H7 (cell line): ENCODE data around the gene PRELP. TPM values are rescaled to one million over a fixed set of nuclear protein-coding genes. Genes with fewer than 3 reads are reported as not detected.
"Not testable (repeated sequence)": the region's sequence is repeated elsewhere in the genome, so short reads cannot be mapped to it uniquely, and the experiment has no call there.

Source experiments
- DNase-seq: peaks from one replicate; pipeline ENCODE4 v3.0.0; 2012
- H3K27me3 ChIP-seq: 2 replicates; pipeline ENCODE4 v1.6.0; 2011; ENCODE audit warnings: mild to moderate bottlenecking, low read length; ENCODE audit not compliant: control insufficient read depth, insufficient read depth
- H3K36me3 ChIP-seq: replicated peaks from 2 replicates; pipeline ENCODE4 v1.5.1; 2011; ENCODE audit warnings: low read length; ENCODE audit not compliant: control insufficient read depth, insufficient read depth
- H3K4me3 ChIP-seq: 2 replicates; pipeline ENCODE4 v1.5.1; 2011; ENCODE audit warnings: low read depth, mild to moderate bottlenecking, control low read depth, low read length, moderate library complexity; ENCODE audit not compliant: insufficient read depth
- total RNA-seq: library from RNA; depleted of rRNA; stranded (reverse); fragments of >200 nt; shearing (Covaris generic); gene quantifications from 2 replicates; pipeline ENCODE4 v1.2.3, GENCODE V29; 2014

The PRELP gene
- total RNA-seq, 1 experiment from 2014 or later = 0.03 TPM

DNA sequence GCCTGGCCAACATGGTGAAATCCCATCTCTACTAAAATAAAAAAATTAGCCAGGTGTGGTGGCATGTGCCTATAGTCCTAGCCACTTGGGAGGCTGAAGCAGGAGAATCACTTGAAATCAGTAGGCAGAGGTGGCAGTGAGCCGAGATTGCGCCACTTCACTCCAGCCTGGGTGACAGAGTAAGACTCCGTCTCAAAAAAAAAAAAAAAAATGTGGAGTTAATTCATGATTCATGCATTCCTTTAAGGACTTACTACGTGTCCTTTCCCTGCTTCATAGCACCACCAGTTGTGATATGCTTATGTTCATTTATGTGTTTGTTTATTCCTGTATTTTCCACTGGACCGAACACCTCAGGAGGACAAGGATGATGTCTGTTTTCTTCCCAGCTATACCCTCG lies 12.7 kb upstream of the PRELP start:
- no peak for DNase-seq
- H3K4me3 ChIP-seq = no peak overlapping the region
- no peaks in the 10 kb centered on the region for H3K27me3 ChIP-seq
- no peaks in the 10 kb centered on the region for H3K36me3 ChIP-seq

GRCh38 chr1:203463469-203464062 lies 12.0 kb upstream of the PRELP start:
- H3K36me3 ChIP-seq = no peaks in the 10 kb centered on the region
- H3K27me3 ChIP-seq = no peaks in the 10 kb centered on the region; the same call in 1 of the 2 replicates
- no peak for DNase-seq
- H3K4me3 ChIP-seq = no peak overlapping the region

DNA sequence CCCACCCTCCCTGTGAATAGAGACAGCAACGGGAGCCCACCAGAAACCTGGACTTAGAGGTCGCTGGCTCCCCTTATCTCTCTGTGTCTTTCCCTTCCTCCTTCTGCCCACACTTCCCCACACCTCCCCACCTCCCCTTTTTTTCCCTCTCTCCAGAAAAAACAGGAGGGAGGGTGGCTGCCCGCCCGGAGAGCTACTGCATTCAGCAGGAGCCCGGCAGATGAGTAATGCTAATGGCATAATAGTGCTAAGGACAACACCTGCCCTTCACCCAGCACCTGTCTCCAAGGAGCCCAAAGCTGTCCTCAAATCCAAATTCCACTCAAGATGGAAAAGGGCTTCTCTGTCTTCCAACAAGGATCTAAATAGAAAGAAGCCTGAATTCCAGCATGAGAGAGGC lies 11.4 kb upstream of the PRELP start:
- no peak for DNase-seq
- Histone ChIP-seq H3K4me3 (no peak overlapping the region), H3K27me3 (no peaks in the 10 kb centered on the region; the same call in 1 of the 2 replicates), H3K36me3 (no peaks in the 10 kb centered on the region)

DNA sequence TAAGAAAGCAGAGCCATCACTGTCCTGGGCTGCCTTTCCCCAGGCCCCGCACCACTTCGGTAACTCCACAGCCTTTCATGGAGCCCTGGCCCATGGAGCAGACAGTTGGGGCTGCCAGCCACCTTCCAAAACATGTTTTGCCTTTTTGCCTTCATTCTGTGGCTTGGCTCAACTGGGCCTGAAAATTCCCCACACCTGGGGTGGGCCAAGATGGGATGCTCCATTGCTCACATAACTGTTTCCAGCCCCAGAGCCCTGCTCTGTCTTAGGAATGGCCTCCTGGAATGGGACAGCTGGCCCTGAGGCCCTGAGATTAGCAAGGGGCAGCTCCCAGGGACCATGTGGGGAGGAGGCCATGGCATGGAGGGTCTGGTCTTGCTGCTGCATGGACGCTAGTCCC lies 10.9 kb upstream of the PRELP start:
- DNase-seq = no peak
- Histone ChIP-seq H3K36me3 (no peaks in the 10 kb centered on the region), H3K4me3 (no peak overlapping the region), H3K27me3 (no peaks in the 10 kb centered on the region; the same call in 1 of the 2 replicates)

DNA sequence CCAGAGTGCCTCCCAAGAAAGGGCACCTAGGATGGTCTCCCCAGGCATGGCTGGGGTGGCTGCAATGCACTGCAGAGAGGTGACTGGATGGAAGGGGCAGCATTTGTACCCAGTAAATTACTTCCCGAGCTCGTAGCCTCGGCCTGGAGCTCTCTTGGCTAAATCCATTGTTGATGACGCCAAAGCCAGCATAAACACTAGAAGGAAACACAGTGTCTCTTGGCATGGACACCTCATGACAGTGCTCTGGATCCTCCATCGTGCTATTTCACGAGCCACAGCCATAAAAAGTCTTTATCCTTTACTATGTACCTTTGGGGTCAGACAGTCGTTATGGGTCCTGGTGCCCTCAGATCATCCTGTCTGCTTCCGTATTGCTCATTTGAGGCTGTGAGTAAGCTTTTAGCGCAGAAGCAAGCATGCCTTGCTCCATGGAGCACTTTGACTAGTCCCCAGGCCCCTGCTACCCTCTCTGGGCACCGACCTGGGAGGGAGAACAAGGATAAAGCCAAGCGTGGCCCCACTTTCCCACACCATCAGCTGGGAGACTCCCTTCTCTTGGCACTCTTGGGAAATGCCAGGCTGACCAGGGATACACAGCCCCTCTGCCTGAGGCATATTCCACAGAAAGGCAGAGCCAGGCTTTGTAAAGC lies 10.3 kb upstream of the PRELP start:
- H3K27me3 ChIP-seq = no peaks in the 10 kb centered on the region; the same call in 1 of the 2 replicates
- no peak for DNase-seq
- H3K36me3 ChIP-seq = no peaks in the 10 kb centered on the region
- no peak overlapping the region for H3K4me3 ChIP-seq

DNA sequence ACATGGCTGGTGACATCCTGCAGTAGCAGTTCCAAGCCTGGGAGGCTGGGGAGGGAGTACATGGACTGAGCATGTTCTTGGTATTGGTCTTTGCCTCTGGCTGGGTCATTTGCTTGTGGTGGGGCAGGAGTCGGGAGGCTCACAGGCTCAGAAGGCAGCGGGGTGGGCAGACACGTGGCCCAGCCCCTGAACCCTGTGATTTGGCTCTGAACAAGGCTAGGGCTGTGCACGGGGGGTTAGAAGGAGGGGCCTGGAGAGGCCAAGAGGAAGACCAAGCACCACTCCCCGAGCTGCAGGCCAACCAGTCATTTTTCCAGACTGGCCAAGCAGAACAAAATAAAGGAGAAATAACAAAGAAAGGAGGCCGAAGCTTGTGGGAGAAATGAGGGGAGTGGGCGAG lies 9.7 kb upstream of the PRELP start:
- Histone ChIP-seq H3K36me3 (no peaks in the 10 kb centered on the region), H3K27me3 (no peaks in the 10 kb centered on the region; the same call in 1 of the 2 replicates), H3K4me3 (no peak overlapping the region)
- peak; percentile 55 for DNase-seq

- not testable (repeated sequence) for H3K4me3 ChIP-seq, DNase-seq, H3K27me3 ChIP-seq, H3K36me3 ChIP-seq
These were observed 8.6 kb upstream of the PRELP start for GRCh38 chr1:203466906-203467549.

GRCh38 chr1:203467550-203467921 lies 8.1 kb upstream of the PRELP start:
- H3K4me3 ChIP-seq = no peak overlapping the region
- H3K27me3 ChIP-seq = no peaks in the 10 kb centered on the region; the same call in 1 of the 2 replicates
- H3K36me3 ChIP-seq = no peaks in the 10 kb centered on the region
- DNase-seq = no peak

DNA sequence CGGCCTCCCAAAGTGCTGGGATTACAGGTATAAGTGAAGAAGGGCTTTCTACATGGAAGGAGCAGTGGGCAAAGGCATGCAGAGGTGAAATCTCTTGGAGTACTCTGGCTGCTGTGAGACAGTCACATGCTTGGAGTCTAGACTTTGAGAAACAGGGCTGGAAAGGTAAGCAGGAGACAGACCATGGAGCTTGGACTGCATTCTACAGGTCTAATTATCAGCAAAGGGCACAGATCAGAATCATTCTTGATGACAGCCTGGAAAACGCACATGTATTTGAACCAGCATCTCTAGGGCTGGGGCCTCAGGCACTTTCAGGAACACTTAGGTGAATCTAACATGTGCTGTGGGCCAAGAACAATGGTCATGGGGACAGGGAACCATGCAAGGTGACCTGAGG lies 7.3 kb upstream of the PRELP start:
- DNase-seq = no peak
- Histone ChIP-seq H3K4me3 (no peak overlapping the region), H3K27me3 (no peaks in the 10 kb centered on the region; the same call in 1 of the 2 replicates), H3K36me3 (no peaks in the 10 kb centered on the region)

- H3K4me3 ChIP-seq = no peak overlapping the region
- DNase-seq = no peak
- no peaks in the 10 kb centered on the region for H3K36me3 ChIP-seq
- no peaks in the 10 kb centered on the region; the same call in 1 of the 2 replicates for H3K27me3 ChIP-seq
These were observed 5.4 kb upstream of the PRELP start for GRCh38 chr1:203470240-203470639.

DNA sequence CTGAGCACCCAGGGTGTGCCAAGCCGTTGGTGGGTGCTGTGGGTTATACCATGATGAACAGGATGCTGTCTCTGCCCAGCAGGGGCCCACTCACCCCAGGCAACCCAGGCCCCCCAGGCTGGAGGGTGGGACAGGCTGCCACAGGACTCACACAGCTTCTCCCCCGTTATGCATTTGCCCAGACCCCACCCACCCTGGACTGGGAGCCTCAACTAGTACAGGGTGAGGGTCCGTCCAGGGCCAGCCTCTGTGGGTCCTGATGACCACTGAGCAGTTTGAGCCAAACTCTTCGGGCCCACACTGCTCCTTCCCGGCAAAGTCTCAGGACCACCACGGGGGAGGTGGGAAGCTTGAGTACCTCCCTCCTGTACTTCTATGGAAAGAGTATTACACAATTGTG lies 3.8 kb upstream of the PRELP start:
- H3K36me3 ChIP-seq = no peaks in the 10 kb centered on the region
- H3K4me3 ChIP-seq = no peak overlapping the region
- no peaks in the 10 kb centered on the region; the same call in 1 of the 2 replicates for H3K27me3 ChIP-seq
- DNase-seq = no peak

- H3K4me3 ChIP-seq = no peak overlapping the region
- no peaks in the 10 kb centered on the region for H3K36me3 ChIP-seq
- H3K27me3 ChIP-seq = no peaks in the 10 kb centered on the region; the same call in 1 of the 2 replicates
- DNase-seq = no peak
These were observed 2.3 kb upstream of the PRELP start for GRCh38 chr1:203473281-203473680.

DNA sequence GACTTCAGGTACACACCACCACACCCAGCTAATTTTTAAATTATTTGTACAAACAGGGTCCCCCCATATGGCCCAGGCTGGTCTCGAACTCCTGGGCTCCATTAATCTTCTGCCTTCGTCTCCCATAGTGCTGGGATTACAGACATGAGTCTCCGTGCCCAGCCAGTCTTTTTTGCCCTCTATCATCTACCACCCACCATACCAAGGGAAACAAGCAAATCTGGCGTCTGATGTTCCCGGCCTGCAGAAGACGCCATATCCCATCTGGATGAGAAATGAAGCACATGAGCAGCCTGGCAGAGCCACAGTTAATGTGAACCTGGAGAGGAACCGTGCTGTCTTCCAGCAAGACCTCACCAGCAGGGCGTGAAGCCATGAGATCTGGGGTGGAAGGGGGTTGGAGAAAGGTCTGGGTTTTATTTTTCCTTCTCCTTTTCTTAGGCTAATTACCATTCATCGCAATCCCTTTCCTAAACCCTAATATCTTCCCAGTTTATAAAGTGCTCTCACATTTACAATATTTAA lies 1.8 kb upstream of the PRELP start:
- no peak overlapping the region for H3K4me3 ChIP-seq
- no peak for DNase-seq

GRCh38 chr1:203476216-203476814 lies 709 bp downstream of the PRELP start:
- Histone ChIP-seq H3K36me3 (no peaks in the 10 kb centered on the region), H3K4me3 (no peak overlapping the region), H3K27me3 (no peaks in the 10 kb centered on the region; the same call in 1 of the 2 replicates)
- no peak for DNase-seq

More for the DNA sequence above, 1.8 kb upstream of the PRELP start:
- Histone ChIP-seq H3K27me3 (no peaks in the 10 kb centered on the region; the same call in 1 of the 2 replicates), H3K36me3 (no peaks in the 10 kb centered on the region)
